Measurements from ENCODE around the gene WDR27. TPM values are rescaled to one million over a fixed set of nuclear protein-coding genes. Genes with fewer than 3 reads are reported as not detected.

The WDR27 gene
- total and polyA plus RNA-seq, 12 donors = 6.0 to 66.7 (median 27.7) TPM

- no peak for TF ChIP-seq POLR2A (IDR thresholded peaks at IDR 0.05)
- no peak for TF ChIP-seq CTCF (IDR thresholded peaks at IDR 0.05)
- WGBS, 4 donors = 95 to 96% (median 96%) methylated on average over 8 of the region's 8 CpGs
- intact Hi-C loops (cut with DNase I) = no loop called here
- no peaks in the 10 kb centered on the region for H3K9me3 ChIP-seq (replicated peaks in 1 of 3)
- H3K4me1 ChIP-seq (replicated peaks in 1 of 2) = no peaks in the 10 kb centered on the region
- H3K27ac ChIP-seq = no peak overlapping the region
- no peaks in the 10 kb centered on the region for H3K36me3 ChIP-seq (replicated peaks in 1 of 2)
- DNase-seq = no peak
- H3K27me3 ChIP-seq = no peaks in the 10 kb centered on the region
- no peak overlapping the region for H3K4me3 ChIP-seq
Measured at GRCh38 chr6:169663468-169663867, 38.4 kb downstream of the WDR27 start.

- H3K36me3 ChIP-seq (replicated peaks in 1 of 2) = no peaks in the 10 kb centered on the region
- no peaks in the 10 kb centered on the region for H3K9me3 ChIP-seq (replicated peaks in 1 of 3)
- WGBS, 4 donors = 91 to 100% (median 97%) methylated on average over 1 to 7 of the region's 7 CpGs
- no peak for TF ChIP-seq CTCF (IDR thresholded peaks at IDR 0.05)
- no peak overlapping the region for H3K4me3 ChIP-seq
- DNase-seq = peak in 1 of 7 donors; percentile 41
- no peak overlapping the region for H3K27ac ChIP-seq
- intact Hi-C loops (cut with DNase I) = no loop called here
- no peaks in the 10 kb centered on the region for H3K27me3 ChIP-seq
- no peaks in the 10 kb centered on the region for H3K4me1 ChIP-seq (replicated peaks in 1 of 2)
Measured at GRCh38 chr6:169661391-169661756, 40.5 kb downstream of the WDR27 start.

GRCh38 chr6:169660751-169661390 lies 41.0 kb downstream of the WDR27 start:
- intact Hi-C loops (cut with DNase I) = no loop called here
- Histone ChIP-seq H3K4me3 (no peak overlapping the region), H3K27me3 (no peaks in the 10 kb centered on the region), H3K4me1 (replicated peaks in 1 of 2) (no peaks in the 10 kb centered on the region), H3K27ac (no peak overlapping the region), H3K9me3 (replicated peaks in 1 of 3) (no peaks in the 10 kb centered on the region), H3K36me3 (replicated peaks in 1 of 2) (no peaks in the 10 kb centered on the region)
- TF ChIP-seq POLR2A (IDR thresholded peaks at IDR 0.05) (no peak), CTCF (IDR thresholded peaks at IDR 0.05) (no peak)
- 91 to 95% (median 94%) methylated on average over 15 to 26 of the region's 26 CpGs for WGBS, 4 donors
- no peak for DNase-seq

- no peak overlapping the region for H3K27ac ChIP-seq
- H3K9me3 ChIP-seq (replicated peaks in 1 of 3) = no peaks in the 10 kb centered on the region
- 87 to 98% (median 95%) methylated on average over 16 to 26 of the region's 26 CpGs for WGBS, 4 donors
- intact Hi-C loops (cut with DNase I) = no loop called here
- no peaks in the 10 kb centered on the region for H3K27me3 ChIP-seq
- no peaks in the 10 kb centered on the region for H3K36me3 ChIP-seq (replicated peaks in 1 of 2)
- TF ChIP-seq POLR2A (IDR thresholded peaks at IDR 0.05) (no peak), CTCF (IDR thresholded peaks at IDR 0.05) (no peak)
- no peaks in the 10 kb centered on the region for H3K4me1 ChIP-seq (replicated peaks in 1 of 2)
- no peak for DNase-seq
- no peak overlapping the region for H3K4me3 ChIP-seq
Measured at GRCh38 chr6:169659820-169660610, 41.8 kb downstream of the WDR27 start.
